Neural cell (in vitro differentiated cells): Measurements from ENCODE around the gene FBRSL1. TPM values are rescaled to one million over a fixed set of nuclear protein-coding genes. Genes with fewer than 3 reads are reported as not detected.

Experiments
- H2AFZ ChIP-seq: fragments of 200-600, 300-800 bp; sonication (generic), shearing (Covaris generic); 2 replicates; pipeline ENCODE4 v1.6.0; 2014; ENCODE audit warnings: low read depth, mild to moderate bottlenecking, antibody characterized with exemption, low read length, moderate library complexity
- H3F3A ChIP-seq: fragments of 200-600 bp; shearing (Covaris generic); 2 replicates; pipeline ENCODE4 v1.6.1; 2016; ENCODE audit warnings: mild to moderate bottlenecking, moderate library complexity, mixed read lengths, antibody characterized with exemption, low read length; ENCODE audit not compliant: insufficient read depth, poor library complexity, severe bottlenecking
- H3K27ac ChIP-seq: fragments of 200-600, 300-800 bp; sonication (generic), shearing (Covaris generic); 2 replicates; pipeline ENCODE4 v1.5.1; 2014; ENCODE audit warnings: mild to moderate bottlenecking, low read length, moderate library complexity
- H3K27me3 ChIP-seq: fragments of 300-800, 200-600 bp; sonication (generic), shearing (Covaris generic); 2 replicates; pipeline ENCODE4 v1.6.0; 2014; ENCODE audit warnings: mild to moderate bottlenecking, low read depth, low read length, moderate library complexity; ENCODE audit not compliant: insufficient read depth
- H3K36me3 ChIP-seq: fragments of 300-800, 200-600 bp; sonication (generic), shearing (Covaris generic); 2 replicates; pipeline ENCODE4 v1.5.1; 2014; ENCODE audit warnings: mild to moderate bottlenecking, antibody characterized with exemption, low read length, moderate library complexity; ENCODE audit not compliant: insufficient read depth
- H3K4me2 ChIP-seq: fragments of 300-800, 200-600 bp; sonication (generic), shearing (Covaris generic); 2 replicates; pipeline ENCODE4 v1.6.0; 2014; ENCODE audit warnings: mild to moderate bottlenecking, low read length
- H3K4me3 ChIP-seq: fragments of 300-800, 200-600 bp; sonication (generic), shearing (Covaris generic); 2 replicates; pipeline ENCODE4 v1.5.1; 2014; ENCODE audit warnings: mild to moderate bottlenecking, low read length, moderate library complexity
- H3K79me2 ChIP-seq: fragments of 200-600 bp; shearing (Covaris generic); replicated peaks from 2 replicates; pipeline ENCODE4 v1.6.0; 2014; ENCODE audit warnings: mild to moderate bottlenecking, low read length, moderate library complexity; ENCODE audit not compliant: insufficient read depth
- H3K9ac ChIP-seq: fragments of 300-800, 200-600 bp; sonication (generic), shearing (Covaris generic); 2 replicates; pipeline ENCODE4 v1.6.1; 2016; ENCODE audit warnings: mild to moderate bottlenecking, low read length, mixed read lengths
- H3K9me2 ChIP-seq: fragments of 200-600 bp; shearing (Covaris generic); 2 replicates; pipeline ENCODE4 v1.6.1; 2016; ENCODE audit warnings: mild to moderate bottlenecking, low read length, mixed read lengths; ENCODE audit not compliant: insufficient read depth
- H3K9me3 ChIP-seq: fragments of 200-600, 300-800 bp; sonication (generic), shearing (Covaris generic); 2 replicates; pipeline ENCODE4 v1.6.1; 2016; ENCODE audit warnings: mild to moderate bottlenecking, mixed run types, low read length, moderate library complexity, mixed read lengths
- H4K20me1 ChIP-seq: fragments of 200-600 bp; shearing (Covaris generic); 2 replicates; pipeline ENCODE4 v1.6.1; 2016; ENCODE audit warnings: mild to moderate bottlenecking, mixed run types; ENCODE audit not compliant: insufficient read depth
- EP300 ChIP-seq: fragments of 450-650 bp; conservative IDR thresholded peaks from 2 replicates; pipeline ENCODE4 v1.6.1; 2014; ENCODE audit warnings: antibody characterized with exemption, mild to moderate bottlenecking, moderate library complexity; ENCODE audit not compliant: poor library complexity, severe bottlenecking
- EZH2 ChIP-seq: fragments of 200-600, 300-800 bp; shearing (Covaris generic), sonication (generic); IDR thresholded peaks from 2 replicates; pipeline ENCODE4 v1.6.1; 2014; ENCODE audit warnings: antibody characterized with exemption, low read length, borderline replicate concordance, mild to moderate bottlenecking; ENCODE audit not compliant: insufficient read depth, poor library complexity, severe bottlenecking
- MXI1 ChIP-seq: fragments of 450-650 bp; conservative IDR thresholded peaks from 2 replicates; pipeline ENCODE4 v1.6.1; 2014; ENCODE audit warnings: antibody characterized with exemption, mild to moderate bottlenecking; ENCODE audit not compliant: poor library complexity, severe bottlenecking
- POLR2AphosphoS5 ChIP-seq: IDR thresholded peaks from 2 replicates; pipeline ENCODE4 v1.6.1; 2012
- RAD21 ChIP-seq: fragments of 450-650 bp; conservative IDR thresholded peaks from 2 replicates; pipeline ENCODE4 v1.6.1; 2014; ENCODE audit warnings: antibody characterized with exemption, mild to moderate bottlenecking, moderate library complexity
- SMC3 ChIP-seq: fragments of 450-650 bp; conservative IDR thresholded peaks from 2 replicates; pipeline ENCODE4 v1.6.1; 2014; ENCODE audit warnings: antibody characterized with exemption, mild to moderate bottlenecking, moderate library complexity; ENCODE audit not compliant: poor library complexity
- TAF1 ChIP-seq: IDR thresholded peaks from 2 replicates; pipeline ENCODE4 v1.6.1; 2012; ENCODE audit warnings: low read depth
- polyA plus RNA-seq: library from polyadenylated mRNA; depleted of rRNA; stranded (reverse); fragments of >200 nt; gene quantifications from 2 replicates; pipeline ENCODE4 v1.2.3, GENCODE V29; 2014
- TF ChIP-seq, protein P1 (sequence below): fragments of 450-650 bp; IDR thresholded peaks from 2 replicates; pipeline ENCODE4 v1.5.1; 2014; ENCODE audit warnings: antibody characterized with exemption, mild to moderate bottlenecking, moderate library complexity; ENCODE audit not compliant: poor library complexity, severe bottlenecking
- TF ChIP-seq, protein P2 (sequence below): IDR thresholded peaks from 2 replicates; pipeline ENCODE4 v1.6.1; 2012; ENCODE audit warnings: borderline replicate concordance

The FBRSL1 gene
- polyA plus RNA-seq, 1 donor from 2014 or later: 11.9 TPM

DNA sequence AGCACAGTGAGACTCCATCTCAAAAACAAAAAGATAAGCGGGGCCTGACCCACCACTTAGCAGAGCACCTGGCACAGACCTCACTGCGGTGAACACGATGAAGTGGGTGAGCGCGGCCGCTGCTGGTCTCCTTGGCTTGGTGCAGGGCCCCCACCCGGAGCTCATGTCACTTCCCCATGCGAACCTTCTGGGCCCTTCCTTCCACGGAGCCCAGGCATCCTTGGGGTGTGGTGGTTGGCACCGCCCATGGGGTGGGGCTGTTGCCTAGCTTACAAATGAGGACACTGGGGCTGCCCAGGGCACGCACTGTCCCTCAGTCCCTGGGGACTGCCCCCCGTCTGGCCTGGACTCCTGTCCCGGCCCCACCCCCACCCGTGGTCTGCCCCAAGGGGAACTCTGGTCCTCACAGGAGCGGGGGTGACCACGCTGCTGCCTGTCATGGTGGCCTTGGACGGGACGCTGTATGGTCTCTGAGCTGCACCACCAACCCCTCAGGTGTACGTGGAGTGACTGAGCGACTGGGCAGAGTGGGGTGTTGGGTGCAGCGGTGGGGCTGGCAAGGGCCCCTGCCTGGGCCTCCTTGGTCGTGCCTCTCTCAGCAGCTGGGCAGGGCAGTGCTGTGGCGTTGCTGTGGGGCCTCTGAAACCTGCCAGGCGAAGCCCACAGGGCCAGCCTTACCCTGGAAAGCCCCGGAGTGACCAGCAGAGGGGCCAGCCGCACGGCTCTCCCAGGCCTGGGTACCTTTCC lies 15.3 kb downstream of the FBRSL1 start:
- Histone ChIP-seq H3K79me2 (peaks cover 28% of the 10 kb centered on the region), H3K27ac (no peak overlapping the region), H3K9me2 (no peaks in the 10 kb centered on the region), H3K4me2 (no peak overlapping the region), H2AFZ (no peak overlapping the region), H3K36me3 (no peaks in the 10 kb centered on the region), H3K27me3 (no peaks in the 10 kb centered on the region), H4K20me1 (peaks cover 4% of the 10 kb centered on the region), H3K4me3 (no peak overlapping the region), H3K9ac (no peak overlapping the region), H3F3A (no peaks in the 10 kb centered on the region), H3K9me3 (no peaks in the 10 kb centered on the region)
- no peak for TF ChIP-seq SMC3
- no peak for TF ChIP-seq EP300
- TF ChIP-seq EZH2: no peak
- TF ChIP-seq, protein P1, sequence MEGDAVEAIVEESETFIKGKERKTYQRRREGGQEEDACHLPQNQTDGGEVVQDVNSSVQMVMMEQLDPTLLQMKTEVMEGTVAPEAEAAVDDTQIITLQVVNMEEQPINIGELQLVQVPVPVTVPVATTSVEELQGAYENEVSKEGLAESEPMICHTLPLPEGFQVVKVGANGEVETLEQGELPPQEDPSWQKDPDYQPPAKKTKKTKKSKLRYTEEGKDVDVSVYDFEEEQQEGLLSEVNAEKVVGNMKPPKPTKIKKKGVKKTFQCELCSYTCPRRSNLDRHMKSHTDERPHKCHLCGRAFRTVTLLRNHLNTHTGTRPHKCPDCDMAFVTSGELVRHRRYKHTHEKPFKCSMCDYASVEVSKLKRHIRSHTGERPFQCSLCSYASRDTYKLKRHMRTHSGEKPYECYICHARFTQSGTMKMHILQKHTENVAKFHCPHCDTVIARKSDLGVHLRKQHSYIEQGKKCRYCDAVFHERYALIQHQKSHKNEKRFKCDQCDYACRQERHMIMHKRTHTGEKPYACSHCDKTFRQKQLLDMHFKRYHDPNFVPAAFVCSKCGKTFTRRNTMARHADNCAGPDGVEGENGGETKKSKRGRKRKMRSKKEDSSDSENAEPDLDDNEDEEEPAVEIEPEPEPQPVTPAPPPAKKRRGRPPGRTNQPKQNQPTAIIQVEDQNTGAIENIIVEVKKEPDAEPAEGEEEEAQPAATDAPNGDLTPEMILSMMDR: no peak
- TF ChIP-seq TAF1: no peak
- TF ChIP-seq, protein P2, sequence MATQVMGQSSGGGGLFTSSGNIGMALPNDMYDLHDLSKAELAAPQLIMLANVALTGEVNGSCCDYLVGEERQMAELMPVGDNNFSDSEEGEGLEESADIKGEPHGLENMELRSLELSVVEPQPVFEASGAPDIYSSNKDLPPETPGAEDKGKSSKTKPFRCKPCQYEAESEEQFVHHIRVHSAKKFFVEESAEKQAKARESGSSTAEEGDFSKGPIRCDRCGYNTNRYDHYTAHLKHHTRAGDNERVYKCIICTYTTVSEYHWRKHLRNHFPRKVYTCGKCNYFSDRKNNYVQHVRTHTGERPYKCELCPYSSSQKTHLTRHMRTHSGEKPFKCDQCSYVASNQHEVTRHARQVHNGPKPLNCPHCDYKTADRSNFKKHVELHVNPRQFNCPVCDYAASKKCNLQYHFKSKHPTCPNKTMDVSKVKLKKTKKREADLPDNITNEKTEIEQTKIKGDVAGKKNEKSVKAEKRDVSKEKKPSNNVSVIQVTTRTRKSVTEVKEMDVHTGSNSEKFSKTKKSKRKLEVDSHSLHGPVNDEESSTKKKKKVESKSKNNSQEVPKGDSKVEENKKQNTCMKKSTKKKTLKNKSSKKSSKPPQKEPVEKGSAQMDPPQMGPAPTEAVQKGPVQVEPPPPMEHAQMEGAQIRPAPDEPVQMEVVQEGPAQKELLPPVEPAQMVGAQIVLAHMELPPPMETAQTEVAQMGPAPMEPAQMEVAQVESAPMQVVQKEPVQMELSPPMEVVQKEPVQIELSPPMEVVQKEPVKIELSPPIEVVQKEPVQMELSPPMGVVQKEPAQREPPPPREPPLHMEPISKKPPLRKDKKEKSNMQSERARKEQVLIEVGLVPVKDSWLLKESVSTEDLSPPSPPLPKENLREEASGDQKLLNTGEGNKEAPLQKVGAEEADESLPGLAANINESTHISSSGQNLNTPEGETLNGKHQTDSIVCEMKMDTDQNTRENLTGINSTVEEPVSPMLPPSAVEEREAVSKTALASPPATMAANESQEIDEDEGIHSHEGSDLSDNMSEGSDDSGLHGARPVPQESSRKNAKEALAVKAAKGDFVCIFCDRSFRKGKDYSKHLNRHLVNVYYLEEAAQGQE: no peak
- TF ChIP-seq RAD21: no peak
- TF ChIP-seq POLR2AphosphoS5: no peak
- TF ChIP-seq MXI1: no peak

DNA sequence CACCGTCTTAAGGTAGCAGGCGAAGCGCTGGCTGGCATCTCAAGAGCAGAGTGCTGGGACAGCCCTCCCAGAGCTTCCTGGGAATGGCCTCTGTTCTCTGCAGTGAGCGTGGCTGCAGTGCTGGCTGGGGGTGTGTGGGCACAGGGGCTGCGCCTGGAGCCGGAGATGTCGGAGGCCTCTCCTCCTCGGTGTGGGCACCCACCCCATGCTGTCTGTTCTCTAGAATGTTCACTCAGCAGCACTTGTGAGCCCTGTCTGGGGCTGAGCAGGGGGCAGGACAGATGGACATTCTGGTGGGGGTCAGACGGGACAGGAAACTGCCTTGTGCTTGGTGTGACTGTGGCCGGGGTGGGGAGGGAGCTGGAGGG lies 15.9 kb downstream of the FBRSL1 start:
- peaks cover 23% of the 10 kb centered on the region for H3K79me2 ChIP-seq
- no peaks in the 10 kb centered on the region for H3F3A ChIP-seq
- H4K20me1 ChIP-seq: peaks cover 4% of the 10 kb centered on the region
- no peaks in the 10 kb centered on the region for H3K9me2 ChIP-seq
- H2AFZ ChIP-seq: no peak overlapping the region
- TF ChIP-seq POLR2AphosphoS5: no peak
- TF ChIP-seq RAD21: no peak
- TF ChIP-seq, protein P2: no peak
- TF ChIP-seq, protein P1: no peak
- no peak for TF ChIP-seq SMC3
- no peak for TF ChIP-seq MXI1
- TF ChIP-seq EZH2: no peak
- no peak for TF ChIP-seq TAF1
- TF ChIP-seq EP300: no peak
- no peak overlapping the region for H3K4me2 ChIP-seq
- H3K36me3 ChIP-seq: no peaks in the 10 kb centered on the region
- H3K27me3 ChIP-seq: no peaks in the 10 kb centered on the region
- H3K9me3 ChIP-seq: no peaks in the 10 kb centered on the region
- H3K27ac ChIP-seq: no peak overlapping the region
- peak overlapping the region; percentile 47 for H3K9ac ChIP-seq
- no peak overlapping the region for H3K4me3 ChIP-seq
